Hepatocyte (in vitro differentiated cells): ENCODE results near the gene FAM118A.

Experiments
- EZH2phosphoT487 ChIP-seq: fragments of 200-600 bp; sonication (generic); IDR thresholded peaks from one replicate; pipeline ENCODE4 v1.6.1; 2018; ENCODE audit warnings: antibody characterized with exemption, mild to moderate bottlenecking, low read depth, moderate library complexity; ENCODE audit not compliant: unreplicated experiment, severe bottlenecking
- TF ChIP-seq, protein P1 (sequence below): fragments of 200-600 bp; sonication (generic); IDR thresholded peaks from 2 replicates; pipeline ENCODE4 v1.5.1; 2016; ENCODE audit warnings: antibody characterized with exemption, mild to moderate bottlenecking; ENCODE audit not compliant: poor library complexity

DNA sequence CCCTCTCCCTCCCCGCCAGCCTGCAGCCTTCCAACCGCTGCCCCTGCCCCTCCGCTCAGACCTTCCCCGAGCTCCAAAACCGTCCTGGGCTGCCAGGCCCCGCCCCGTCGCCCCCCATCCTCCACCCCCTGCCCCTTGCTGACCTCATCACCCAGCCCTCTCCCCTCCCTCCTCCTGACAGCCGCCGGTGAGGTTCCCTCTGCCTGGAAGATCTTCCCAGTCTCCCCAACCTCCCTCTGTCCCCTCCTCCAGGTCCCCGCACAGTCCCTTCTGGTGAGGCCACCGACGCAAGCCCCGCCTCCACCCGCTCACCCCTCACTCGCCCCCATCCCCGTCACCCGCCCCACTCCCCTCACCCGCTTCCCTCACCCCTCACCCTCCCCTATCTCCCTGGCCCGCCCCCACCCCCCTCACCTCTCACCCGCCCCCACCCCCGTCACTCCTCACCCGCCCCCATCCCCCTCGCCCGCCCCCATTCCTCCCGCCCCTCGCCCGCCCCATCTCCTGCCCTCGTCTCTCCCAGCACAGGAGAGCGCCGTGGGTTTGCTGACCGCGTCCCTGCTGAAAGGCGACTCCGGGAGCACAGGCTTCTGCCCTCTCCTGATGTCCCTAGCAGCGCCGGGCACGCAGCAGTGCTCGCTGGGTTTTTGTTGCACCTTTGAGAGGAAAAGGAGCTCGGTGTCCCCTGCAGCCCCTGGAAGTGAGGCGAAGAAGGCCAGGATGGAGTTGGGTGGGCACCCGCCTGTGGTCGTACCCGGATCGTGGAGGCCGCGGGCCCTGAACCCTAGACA, 41.4 kb upstream of the FAM118A start:
- TF ChIP-seq, protein P1, sequence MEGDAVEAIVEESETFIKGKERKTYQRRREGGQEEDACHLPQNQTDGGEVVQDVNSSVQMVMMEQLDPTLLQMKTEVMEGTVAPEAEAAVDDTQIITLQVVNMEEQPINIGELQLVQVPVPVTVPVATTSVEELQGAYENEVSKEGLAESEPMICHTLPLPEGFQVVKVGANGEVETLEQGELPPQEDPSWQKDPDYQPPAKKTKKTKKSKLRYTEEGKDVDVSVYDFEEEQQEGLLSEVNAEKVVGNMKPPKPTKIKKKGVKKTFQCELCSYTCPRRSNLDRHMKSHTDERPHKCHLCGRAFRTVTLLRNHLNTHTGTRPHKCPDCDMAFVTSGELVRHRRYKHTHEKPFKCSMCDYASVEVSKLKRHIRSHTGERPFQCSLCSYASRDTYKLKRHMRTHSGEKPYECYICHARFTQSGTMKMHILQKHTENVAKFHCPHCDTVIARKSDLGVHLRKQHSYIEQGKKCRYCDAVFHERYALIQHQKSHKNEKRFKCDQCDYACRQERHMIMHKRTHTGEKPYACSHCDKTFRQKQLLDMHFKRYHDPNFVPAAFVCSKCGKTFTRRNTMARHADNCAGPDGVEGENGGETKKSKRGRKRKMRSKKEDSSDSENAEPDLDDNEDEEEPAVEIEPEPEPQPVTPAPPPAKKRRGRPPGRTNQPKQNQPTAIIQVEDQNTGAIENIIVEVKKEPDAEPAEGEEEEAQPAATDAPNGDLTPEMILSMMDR: no peak
- no peak for TF ChIP-seq EZH2phosphoT487
